ENCODE data around the gene SPA17.

DNA sequence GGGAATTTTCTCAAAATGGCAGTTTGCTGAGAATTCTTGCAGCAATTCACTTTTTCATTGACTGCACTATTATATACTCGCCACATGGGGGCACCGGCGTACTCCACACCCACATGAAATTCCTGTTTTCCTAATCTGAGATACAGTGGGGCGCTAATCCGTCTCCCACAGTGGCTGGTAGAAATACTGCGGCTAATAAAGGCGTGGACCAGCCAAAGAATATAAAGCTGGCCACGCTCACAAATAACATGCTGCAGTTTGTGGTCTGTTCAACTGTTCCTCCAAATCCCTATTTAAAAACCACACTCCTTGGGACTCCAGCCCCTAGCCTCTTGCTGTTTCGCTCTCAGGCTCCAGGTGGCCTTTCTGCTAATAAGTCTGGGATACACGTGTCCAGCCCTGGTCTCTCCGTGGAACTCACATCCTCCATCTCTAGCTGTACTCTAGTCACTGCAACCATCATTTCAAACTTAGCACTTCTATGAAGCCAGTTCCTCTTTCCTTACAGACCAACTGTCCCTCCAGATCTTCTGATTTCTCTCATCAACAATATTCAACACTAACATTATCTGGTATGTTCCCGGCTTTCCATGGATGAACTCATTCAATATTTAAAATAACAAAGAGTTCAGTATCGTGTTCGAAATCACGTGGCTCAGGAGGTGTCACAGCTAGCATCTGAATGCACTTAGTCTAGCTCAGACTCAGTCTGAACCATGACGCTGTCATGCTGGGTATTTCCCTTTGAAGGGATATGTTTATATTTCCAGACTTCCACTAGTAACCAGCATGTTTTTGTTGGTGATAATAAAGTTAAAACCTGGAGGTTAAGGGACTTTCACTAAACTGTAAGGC is 29.1 kb upstream of the SPA17 start:
- TF ChIP-seq POLR2A (IDR thresholded peaks at IDR 0.05): no peak
- TF ChIP-seq, protein P1, sequence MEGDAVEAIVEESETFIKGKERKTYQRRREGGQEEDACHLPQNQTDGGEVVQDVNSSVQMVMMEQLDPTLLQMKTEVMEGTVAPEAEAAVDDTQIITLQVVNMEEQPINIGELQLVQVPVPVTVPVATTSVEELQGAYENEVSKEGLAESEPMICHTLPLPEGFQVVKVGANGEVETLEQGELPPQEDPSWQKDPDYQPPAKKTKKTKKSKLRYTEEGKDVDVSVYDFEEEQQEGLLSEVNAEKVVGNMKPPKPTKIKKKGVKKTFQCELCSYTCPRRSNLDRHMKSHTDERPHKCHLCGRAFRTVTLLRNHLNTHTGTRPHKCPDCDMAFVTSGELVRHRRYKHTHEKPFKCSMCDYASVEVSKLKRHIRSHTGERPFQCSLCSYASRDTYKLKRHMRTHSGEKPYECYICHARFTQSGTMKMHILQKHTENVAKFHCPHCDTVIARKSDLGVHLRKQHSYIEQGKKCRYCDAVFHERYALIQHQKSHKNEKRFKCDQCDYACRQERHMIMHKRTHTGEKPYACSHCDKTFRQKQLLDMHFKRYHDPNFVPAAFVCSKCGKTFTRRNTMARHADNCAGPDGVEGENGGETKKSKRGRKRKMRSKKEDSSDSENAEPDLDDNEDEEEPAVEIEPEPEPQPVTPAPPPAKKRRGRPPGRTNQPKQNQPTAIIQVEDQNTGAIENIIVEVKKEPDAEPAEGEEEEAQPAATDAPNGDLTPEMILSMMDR (IDR thresholded peaks at IDR 0.05 in 4 of 5, conservative IDR thresholded peaks at IDR 0.05 in 1 of 5): peak; percentile 46 to 81 (median 63)

Measured in gastrocnemius medialis (tissue), 4 donors.